GM10248 (cell line): ENCODE results near the gene YARS1.

ENCODE experiments used
- CTCF ChIA-PET: fragments of 300-600 bp; sonication (Branson Sonifier 250); formaldehyde crosslinking; extraction: SDS; loops from one replicate; lab custom pipeline; 2021; ENCODE audit warnings: antibody characterized with exemption; lab: Yijun Ruan, JAX
- POLR2A ChIA-PET: fragments of 350-650 bp; sonication (Branson Sonifier 250); formaldehyde crosslinking; extraction: SDS; loops from one replicate; lab custom pipeline; 2020; ENCODE audit warnings: antibody characterized with exemption; lab: Yijun Ruan, JAX
- DNase-seq: peaks from one replicate; pipeline ENCODE4 v3.0.0; 2012; ENCODE audit errors: extremely low spot score
- CTCF ChIP-seq: IDR thresholded peaks from 2 replicates; pipeline ENCODE4 v1.5.1; 2012; ENCODE audit warnings: mild to moderate bottlenecking, low read depth; ENCODE audit errors: extremely low read depth, missing control alignments, control extremely low read depth

The YARS1 gene

GRCh38 chr1:32771561-32772280 is 45.4 kb downstream of the YARS1 start:
- ChIA-PET POLR2A (interaction anchor here (1.0 kb wide), 1 partner anchor 10 kb away, joined by 4 read pairs; no protein-coding TSS in a partner anchor), CTCF (interaction anchor here (0.7 to 9.6 kb wide), 25 partner anchors 7 to 385 kb away, joined by 3 to 104 read pairs (median 5); no protein-coding TSS in a partner anchor)
- DNase-seq = no peak
- no peak for TF ChIP-seq CTCF

GRCh38 chr1:32770741-32771548 is 46.2 kb downstream of the YARS1 start:
- no peak for DNase-seq
- TF ChIP-seq CTCF = no peak
- CTCF ChIA-PET = interaction anchor here (0.7 to 9.6 kb wide), 6 partner anchors 14 to 369 kb away, joined by 3 to 104 read pairs (median 4); no protein-coding TSS in a partner anchor
- POLR2A ChIA-PET = no interaction called here

DNA sequence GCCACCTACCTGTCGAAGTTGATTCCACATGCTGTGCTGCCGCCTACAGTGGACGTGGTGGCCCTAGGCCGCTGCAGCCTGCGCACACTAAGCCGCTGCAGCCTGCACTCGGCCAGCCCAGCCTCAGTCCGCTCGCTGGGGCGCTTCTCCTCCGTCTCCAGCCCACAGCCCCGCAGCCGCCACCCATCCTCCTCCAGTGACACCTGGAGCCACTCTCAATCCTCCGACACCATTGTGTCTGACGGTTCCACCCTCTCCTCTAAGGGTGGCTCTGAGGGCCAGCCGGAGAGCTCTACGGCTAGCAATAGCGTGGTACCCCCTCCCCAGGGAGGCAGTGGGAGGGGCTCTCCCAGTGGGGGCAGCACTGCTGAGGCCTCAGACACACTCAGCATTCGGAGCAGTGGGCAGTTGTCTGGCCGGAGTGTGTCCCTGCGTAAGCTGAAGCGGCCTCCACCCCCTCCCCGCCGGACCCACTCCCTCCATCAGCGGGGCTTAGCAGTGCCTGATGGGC is 46.9 kb downstream of the YARS1 start:
- ChIA-PET CTCF (interaction anchor here (1.1 to 9.6 kb wide), 3 partner anchors 13 to 250 kb away, joined by 3 to 104 read pairs (median 4); no protein-coding TSS in a partner anchor), POLR2A (no interaction called here)
- no peak for TF ChIP-seq CTCF
- DNase-seq = no peak

DNA sequence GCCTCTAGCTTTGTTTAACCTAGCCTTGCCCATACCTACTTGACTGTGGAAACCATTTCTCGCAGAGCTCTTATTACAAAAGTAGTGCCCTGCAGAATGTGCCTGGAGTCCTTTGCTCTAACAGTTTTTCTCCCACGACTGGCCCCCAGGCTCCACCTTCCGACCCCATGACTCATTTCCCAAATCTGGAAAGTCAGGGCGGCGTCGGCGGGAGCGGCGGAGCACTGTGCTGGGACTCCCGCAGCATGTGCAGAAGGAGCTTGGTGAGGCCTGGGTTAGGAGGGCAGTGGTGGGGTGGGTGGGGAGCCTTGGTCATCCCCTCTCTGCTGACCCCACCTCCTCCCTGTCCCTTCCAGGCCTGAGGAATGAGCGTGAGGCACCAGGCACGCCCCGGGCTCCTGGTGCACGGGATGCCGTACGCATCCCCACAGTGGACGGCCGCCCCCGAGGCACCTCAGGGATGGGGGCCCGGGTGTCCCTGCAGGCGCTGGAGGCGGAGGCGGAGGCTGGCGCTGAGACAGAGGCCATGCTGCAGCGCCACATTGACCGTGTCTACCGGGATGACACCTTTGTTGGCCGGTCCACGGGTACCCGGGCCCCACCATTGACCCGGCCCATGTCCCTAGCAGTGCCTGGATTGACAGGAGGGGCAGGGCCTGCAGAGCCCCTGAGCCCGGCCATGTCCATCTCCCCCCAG is 47.5 kb downstream of the YARS1 start:
- ChIA-PET CTCF (interaction anchor here (1.1 to 2.2 kb wide), 4 partner anchors 12 to 249 kb away, joined by 3 to 17 read pairs (median 4); no protein-coding TSS in a partner anchor), POLR2A (interaction anchor here (0.5 kb wide), 1 partner anchor 249 kb away, joined by 4 read pairs; no protein-coding TSS in a partner anchor)
- no peak for TF ChIP-seq CTCF
- no peak for DNase-seq

DNA sequence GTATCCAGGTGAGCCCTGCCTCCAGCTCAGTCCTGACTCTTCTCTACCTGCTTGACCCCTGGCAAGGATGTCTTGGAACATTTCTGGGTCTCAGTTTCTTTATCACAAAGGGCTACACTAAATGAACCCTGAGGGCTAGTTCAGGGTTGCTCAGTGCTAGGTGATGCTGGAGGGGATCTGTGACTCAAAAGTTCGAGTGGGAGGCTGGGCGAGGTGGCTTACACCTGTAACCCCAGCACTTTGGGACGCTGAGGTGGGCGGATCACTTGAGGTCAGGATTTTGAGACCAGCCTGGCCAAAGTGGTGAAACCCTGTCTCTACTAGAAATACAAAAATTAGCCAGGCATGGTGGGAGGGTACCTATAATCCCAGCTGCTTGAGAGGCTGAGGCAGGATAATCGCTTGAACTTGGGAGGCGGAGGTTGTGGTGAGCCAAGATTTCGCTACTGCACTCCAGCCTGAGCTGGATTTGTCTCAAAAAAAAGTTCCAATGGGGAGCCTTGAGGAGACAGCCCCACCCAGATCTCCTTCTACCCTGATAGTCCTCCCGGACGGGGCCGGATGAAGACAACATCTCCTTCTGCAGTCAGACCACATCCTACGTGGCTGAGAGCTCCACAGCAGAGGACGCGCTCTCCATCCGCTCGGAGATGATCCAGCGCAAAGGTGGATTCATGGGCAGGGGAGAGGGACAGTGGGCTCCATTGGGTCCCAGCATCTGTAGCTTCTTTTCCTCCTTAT is 48.9 kb downstream of the YARS1 start:
- ChIA-PET POLR2A (no interaction called here), CTCF (interaction anchor here (0.9 to 2.2 kb wide), 3 partner anchors 12 to 56 kb away, joined by 3 to 17 read pairs (median 3); no protein-coding TSS in a partner anchor)
- DNase-seq = no peak
- no peak for TF ChIP-seq CTCF
